Hypothalamus (tissue), 51 donors: ENCODE results near the gene FAM170B.

Experiments
- DNase-seq, 51 donors: peaks; one replicate each; lab custom pipeline; 2025; lab: John Stamatoyannopoulos, UW

Gene FAM170B

DNA sequence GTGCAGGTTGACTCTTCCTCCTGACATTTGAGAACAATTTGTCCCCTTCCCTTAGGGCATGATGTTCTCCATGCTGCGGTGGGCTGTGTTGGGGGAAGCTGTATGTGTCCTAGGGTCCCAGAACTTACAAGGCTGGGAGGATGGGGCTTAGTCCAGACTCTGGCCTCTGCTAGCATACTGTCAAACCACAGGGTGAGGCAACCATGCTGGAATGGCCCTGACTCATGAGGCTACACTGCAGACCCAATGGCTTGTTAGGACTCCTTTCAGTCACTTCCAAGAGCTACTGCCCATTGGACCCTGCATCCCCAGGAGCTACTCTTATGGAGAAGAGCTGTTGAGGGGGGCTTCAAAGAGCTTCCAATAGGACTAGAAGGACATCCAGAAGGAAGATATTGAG is 20.1 kb upstream of the FAM170B start:
- no peak for DNase-seq

DNA sequence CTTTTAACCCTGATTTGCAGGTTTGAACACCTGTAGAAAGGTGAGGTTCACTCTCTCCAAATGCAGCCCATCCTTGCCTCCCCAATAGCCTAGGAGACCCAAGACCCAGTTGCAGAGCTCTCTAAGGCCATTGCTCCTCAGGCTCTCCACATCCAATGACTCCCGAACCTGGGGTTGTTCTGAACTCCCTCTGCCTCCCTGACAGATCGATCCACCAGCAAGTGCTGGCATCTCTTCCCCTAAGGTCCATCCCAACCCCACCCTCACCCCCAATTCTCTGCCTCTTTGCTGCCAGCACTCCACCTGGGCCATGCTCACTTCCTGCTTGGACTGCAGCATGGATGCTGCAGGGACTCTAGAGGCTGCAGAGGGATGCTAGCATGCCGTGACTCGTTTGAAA is 19.3 kb upstream of the FAM170B start:
- no peak for DNase-seq

DNA sequence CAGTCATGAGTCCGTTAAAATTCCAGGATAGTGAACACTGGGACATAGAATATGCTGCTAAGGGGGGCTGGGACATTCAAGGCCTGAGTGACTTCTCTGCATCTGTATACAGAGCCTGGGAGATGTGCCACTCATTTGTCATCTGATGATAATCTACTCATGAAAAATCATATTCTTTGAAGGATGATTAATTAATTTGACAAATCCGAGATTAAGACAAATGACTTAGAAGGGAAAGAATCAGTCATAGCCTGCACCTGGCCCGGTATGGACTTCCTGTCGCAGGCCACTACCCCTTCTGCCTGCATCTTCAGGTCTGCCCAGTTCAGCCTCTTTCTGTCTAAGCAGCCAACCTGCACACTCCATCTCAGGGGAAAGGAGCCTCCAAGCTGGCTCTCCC is 18.8 kb upstream of the FAM170B start:
- no peak for DNase-seq

DNA sequence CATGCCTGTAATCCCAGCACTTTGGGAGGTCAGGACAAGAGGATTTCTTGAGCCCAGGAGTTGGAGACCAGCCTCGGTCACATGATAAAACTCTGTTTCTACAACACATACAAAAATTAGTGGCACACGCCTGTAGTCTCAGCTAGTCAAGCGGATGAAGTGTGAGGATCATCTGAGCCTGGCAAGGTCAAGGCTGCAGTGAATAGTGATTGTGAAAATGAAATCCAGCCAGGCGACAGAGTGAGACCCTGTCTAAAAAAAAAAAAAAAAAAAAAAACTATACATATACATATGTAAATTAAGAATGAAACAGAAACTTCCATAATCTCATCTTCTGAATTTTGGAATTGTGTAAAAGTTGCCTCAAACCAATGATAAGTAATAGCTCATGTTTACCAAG is 18.2 kb upstream of the FAM170B start:
- no peak for DNase-seq

DNA sequence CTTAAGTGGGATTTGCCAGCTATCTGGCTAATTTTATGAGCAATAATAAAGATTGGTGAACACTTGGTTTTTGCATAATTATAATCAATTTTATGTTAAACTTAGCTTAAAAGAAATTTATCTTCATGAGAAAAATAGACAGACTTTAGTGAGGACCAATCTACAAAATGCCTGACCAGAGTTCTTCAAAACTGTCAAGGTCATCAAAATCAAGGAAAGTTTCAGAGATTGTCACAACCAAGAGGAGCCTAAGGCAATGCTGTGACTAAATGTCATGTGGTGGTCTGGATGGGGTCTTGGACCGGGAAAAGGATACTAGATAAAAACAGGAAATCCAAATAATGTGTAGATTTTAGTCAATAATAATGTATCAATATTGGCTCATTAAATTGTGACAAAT is 17.7 kb upstream of the FAM170B start:
- DNase-seq: no peak

DNA sequence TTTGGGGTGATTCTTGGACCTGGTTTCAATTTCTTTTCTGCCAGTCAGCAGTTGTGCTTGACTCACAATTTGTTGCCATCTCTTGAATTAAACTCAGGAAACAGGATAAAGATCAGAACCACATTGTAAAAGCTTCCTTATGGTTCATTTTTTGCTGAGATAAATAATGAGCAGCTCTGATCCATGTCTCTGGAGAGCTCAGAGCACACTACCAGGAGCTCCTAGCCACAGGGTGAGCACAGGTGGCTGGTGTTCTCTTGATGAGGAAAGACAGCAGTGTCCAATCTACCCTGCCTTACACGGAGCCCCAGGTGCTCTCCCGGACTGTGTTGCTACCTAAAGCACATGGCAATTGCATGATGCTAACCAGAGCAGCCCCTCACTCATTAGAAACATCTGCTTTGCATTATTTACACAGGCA is 17.2 kb upstream of the FAM170B start:
- DNase-seq: no peak

DNA sequence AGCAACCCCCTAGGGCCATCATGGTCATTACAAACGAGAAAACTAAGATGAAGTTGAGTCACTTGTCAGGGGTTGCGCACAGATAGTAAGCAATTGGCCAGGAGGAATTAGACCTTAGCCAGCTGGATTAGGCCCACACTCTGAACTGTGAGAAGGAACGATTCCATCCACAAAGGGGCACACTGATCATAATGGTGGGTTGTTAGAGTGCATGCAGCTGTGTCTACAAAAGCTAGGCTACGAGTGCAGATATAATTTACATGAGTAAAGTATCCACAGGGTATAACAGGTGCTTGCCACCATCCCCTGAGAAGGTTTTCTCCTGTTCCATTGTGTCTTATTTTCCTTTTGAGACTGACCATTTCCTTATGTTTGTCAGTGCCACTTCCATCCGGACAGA is 16.6 kb upstream of the FAM170B start:
- DNase-seq: no peak

DNA sequence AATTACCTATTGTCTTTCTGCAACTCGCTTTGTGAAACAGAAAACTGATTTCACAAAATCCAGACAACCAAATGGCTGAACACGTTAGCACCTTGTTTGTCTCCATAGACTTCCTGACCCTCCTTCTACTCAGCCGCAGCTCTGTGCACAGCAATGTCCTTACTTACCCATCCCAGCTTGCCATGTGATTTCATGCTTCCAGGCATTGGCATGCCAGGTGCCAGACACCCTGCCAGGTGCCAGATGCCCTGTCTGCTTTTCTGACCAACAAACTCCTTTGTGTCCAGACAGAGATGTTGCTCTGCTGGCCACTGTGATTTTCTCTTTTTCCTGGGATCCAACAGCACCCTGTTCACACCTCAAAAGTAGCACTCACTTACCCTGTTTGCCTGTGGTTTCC is 16.1 kb upstream of the FAM170B start:
- no peak for DNase-seq

DNA sequence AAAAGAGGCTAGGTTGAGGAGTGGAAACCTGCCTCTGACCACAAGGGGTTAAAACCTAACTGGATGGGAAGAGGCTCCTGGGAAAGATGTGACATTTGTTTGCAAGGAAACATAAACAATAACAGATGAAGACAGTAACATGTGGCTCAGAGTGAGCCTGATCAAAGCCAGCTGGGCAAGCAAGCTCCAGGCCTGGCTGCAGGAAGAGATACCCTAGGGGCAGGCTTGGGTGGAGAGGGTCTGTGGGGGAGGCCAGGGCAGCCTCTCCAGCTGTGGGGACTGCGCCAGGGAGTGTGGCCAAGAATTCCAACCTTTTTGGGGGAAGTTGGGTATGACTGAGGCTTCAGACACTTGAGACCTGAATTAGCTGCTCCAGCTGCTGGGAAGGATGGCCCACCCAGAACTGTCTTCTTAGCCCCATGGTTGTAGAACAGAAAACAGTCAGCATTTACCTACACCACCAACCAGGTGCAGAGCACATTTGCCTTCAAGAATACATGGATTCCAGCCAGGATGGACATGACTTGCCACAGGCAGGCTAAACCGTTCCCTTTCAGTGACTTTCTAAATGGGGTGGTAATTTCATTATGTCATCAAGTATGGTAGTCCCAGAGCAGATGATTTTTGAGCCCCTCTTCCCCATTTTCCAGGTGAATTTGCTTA is 10.4 kb upstream of the FAM170B start:
- DNase-seq: no peak

DNA sequence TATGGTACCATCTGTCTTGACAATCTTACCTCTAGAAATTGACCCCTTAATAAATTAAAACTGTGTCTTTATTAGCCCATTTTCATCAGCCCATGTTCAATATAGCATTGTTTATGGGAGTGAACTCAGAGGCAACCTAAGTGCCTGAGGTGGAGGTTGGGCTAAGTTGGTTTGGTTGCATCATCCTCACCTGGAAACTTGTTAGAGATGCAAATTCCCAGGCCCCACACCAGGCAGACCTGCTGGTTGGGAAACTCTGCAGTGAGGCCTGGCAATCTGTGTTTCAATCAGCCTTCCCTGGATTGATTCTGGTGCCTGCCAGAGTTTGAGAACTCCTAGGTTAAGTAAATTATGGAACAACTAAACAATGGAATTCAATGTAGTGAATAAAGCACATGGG is 9.4 kb upstream of the FAM170B start:
- DNase-seq: no peak

DNA sequence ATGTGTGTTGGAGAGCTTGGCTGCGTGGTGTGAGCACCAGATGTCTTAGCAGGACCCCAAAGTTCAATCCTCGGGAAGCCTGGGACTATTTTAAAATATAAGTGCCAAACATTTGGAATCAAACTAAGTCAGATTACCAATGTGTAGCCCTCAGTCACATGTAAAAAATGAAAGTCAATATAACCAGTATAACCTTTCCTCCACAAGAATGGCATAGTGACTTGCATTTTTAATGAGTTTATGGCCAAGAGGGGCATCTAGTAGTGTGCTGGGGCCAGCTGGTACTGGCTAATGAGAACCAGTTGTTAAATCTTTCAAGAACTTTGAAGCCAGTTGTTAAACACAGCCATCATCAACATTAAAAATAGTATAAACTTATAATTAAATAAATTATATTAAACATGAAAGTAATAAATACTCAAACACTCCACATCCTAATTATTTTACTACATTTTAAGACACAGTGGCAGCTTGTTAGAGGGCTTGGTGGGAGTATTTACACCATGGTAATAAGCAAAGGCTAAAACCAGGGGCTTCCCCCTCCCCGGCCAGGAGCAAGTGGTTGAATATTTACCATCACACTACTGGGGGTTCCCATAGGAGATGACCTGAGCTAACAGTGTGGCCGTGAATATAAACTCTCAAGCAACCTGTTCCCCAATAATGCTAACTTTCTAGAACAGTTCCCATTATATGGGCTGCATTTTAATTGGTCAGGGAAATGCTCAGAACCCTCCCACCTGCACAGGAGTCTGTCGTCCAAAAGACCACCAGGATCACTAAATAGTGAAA is 7.9 kb upstream of the FAM170B start:
- DNase-seq: no peak

DNA sequence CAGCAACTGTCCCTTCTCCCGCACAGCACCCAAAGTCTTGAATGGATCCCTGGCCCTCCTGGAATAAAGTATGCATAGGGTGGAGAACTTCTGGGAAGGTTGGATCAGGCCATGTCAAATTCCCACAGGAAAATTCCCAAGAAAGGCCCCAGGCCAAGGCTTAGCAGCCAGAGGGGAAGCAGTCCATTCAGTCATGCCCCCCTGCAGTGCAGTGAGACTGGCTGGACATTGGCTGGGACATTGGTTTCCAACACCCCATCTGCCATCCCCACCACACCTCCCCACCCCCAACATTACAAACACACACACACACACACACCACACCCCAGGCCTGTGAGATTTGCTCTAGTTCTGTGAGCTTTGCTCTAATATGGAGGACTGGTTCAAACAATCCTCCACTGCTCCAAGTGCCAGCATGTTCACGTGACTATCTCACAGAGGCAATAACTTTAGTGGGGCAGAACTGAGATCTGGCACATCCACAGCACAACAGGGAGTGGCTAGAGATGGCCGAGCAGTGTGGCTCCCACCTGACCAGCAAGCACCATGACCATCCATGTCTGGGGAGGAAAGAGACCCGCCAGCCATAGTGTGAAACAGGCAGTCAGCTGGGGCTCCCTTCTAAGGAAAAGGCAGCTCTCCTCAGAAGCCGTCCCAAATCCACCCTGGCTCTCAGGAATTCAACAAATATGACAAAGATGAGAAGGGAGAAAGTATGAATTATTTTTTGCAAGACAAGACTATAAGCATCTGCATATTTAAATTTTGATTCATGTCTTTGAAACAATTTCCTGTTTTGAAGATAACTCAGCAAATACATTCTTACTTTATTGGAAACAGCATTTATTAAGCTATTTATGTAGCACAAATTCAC is 6.7 kb upstream of the FAM170B start:
- no peak for DNase-seq

DNA sequence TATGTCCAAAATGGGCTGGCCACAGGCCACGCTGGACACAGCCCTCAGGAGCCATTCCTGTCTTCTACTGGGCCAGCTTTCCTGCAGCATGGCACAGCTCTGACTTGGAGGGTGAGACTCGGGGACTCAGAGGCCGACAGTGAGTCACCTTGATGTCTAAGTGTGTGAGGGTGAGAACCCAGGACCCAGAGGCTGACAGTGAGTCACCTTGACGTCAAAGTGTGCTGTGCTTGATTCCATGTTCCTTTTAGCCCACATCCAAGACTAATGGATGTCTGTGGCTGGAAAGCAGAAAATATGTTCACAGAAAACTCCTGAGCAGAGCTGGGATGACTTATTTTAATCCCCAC is 6.0 kb upstream of the FAM170B start:
- no peak for DNase-seq

DNA sequence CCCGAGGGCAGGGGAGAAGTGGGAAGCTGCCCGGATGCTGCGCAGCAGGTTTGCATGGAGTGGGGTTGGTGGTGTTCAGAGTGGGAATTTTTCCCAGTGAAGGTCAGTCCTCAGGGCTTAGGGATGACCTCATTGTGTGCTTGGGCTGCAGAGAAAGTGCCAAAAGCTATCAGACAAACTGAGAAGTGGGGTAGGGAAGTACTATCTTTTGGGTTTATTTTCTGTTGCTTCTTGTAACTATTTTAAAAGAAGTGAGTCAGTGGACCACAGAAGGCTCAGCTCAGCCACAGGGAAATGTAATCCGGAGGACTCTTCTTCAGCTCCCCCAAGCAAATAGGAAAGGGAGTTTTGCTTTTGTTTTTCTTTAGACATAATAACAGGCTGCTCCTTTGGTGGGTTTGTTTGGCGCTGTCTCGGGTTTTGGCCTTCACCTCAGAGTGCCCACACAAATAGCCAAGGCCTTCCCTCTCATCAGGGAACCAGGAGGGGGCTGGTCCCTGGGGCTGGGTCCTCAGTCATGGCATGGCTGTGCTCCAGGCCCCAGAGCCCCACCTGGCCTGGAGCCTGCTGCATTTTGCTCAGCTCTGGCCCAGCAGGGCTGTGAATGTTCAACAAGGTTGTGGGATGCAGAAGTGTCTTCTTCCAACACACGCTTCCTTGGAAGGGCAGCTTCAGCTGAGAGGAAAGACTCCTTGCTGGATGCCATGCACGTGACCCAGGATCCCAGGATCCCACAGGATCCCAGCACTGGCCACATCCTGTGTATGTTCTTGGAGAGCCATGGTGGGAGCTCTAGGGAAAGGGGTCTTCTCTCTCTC is 5.4 kb upstream of the FAM170B start:
- DNase-seq: no peak

DNA sequence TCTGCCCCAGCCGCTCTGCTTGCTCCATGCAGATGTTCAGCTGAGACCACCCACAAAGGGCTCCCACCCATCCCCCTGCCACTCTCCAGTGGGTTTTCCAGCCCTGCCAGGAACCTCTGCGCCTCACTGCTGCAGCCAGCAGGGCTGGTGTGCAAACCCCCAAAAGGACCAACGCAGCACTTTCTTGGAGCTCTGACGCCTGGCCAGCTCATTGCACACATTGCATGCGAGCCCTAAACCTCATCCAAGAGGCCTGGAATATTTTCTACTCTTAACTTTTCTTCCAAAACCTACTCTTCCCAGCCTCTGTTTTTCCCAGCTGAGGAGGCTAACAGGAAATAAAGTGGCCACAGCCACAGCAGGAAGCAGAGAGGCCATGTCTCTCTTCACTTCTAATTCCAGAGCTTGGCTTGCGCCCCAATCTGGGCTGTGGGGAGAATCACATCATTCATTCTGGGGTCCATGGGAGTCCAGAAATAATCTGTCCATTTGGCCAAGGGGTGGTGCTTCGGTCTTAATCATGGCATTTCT is 4.6 kb upstream of the FAM170B start:
- no peak for DNase-seq

DNA sequence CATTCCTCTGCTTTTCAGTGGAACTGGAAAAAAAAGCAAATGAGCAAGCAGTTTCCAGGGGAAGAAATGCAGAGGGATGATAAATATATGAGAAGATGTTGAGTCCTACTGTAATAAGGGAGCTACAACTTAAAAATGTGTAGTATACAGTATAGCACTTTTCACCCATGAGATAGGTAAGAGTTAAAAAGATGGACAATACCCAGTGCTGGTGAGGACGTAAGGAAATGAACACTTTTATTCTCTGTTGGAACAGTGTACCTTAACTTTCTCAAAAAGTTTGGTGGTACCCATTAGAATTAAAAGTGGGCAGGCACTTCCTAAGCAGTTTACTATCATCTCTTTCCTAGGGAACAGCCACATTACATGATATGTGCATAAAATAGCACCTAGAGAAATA is 2.7 kb upstream of the FAM170B start:
- DNase-seq: no peak

DNA sequence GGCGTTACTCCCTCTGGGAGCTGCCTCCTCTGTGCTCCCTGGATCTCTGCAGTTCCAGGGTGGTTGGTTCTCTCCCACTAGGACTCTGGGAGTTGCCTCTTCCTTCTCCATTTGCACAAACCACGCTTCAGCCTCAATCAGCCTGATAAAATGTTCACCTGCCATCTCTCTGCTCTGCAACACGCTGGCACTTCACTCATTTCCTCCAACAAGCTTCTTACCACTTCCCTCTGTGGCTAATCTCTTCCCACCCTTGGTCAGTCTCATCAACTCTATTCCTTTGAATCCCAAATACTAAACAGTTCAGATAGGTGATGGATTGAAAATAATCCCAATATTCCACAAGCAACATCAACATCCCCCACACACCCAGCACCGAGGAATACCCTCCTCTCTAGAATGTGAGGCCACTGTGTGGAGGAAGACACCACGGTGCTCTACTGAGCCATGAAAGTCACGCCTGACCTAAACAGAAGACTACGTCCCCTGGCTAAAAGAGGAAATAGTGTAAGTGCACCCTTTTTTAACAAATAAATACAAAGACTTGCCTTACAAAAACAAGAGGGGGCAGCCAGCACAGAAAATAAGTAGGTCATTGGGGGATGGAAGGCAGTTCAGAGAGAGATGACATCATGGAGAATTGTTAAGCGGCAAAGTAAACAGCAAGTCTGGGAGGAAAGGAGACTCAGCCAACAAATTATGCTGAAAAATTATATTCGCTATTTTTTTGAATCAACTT is 1.9 kb upstream of the FAM170B start:
- no peak for DNase-seq

DNA sequence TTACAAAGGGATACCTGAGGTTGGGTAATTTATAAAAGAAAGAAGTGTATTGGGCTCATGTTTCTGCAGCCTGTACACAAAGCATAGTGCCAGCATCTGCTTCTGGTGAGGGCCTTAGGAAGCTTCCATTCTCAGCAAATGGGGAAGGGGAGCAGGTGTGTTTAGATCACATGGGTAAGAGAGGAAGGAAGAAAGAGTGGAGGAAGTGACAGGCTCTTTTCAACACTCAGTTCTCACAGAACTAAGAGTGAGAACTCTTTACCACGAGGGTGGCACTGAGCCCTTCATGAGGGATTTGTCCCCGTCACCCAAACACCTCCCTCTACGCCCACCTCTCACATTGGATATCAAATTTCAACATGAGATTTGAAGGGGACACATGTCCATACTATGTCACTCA is 506 bp upstream of the FAM170B start:
- DNase-seq: no peak

DNA sequence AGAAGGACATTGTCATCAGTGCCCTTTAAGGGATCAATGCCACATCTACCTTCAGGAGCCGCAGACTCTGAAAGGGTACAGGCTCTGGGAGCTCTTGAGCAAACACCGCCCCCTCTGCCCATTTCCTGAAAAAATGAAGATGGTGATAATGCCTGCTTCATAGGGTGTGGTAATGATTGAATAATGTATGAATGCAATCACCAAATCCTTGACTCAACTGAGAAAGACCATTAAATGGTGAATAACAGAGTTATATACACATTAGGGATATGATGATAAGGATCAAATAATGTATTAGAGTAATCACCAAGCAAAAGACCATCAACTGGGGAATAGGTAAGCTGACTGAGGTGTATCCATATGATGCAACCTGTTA is 1.5 kb downstream of the FAM170B start:
- DNase-seq: no peak
